Brain microvascular endothelial cell (primary cell): ENCODE measurements around the gene COBLL1.

Source experiments
- DNase-seq: peaks from one replicate; pipeline ENCODE4 v3.0.0-alpha.2; 2020
- H3K27ac ChIP-seq: fragments of 250-450 bp; sonication (Bioruptor Pico); 2 replicates; pipeline ENCODE4 v1.5.1; 2020; ENCODE audit warnings: mild to moderate bottlenecking, moderate library complexity
- H3K27me3 ChIP-seq: fragments of 250-450 bp; sonication (Bioruptor Pico); replicated peaks from 2 replicates; pipeline ENCODE4 v1.5.1; 2020; ENCODE audit warnings: mild to moderate bottlenecking
- H3K36me3 ChIP-seq: fragments of 250-450 bp; sonication (Bioruptor Pico); replicated peaks from 2 replicates; pipeline ENCODE4 v1.5.1; 2020; ENCODE audit warnings: mild to moderate bottlenecking
- H3K4me3 ChIP-seq: 2 replicates; pipeline ENCODE4 v1.5.1; 2011; ENCODE audit warnings: low read depth, mild to moderate bottlenecking, control low read depth, low read length, moderate library complexity
- in situ Hi-C: cut with HindIII; loops from 2 replicates; pipeline ENCODE4 v1.10.0; 2017; ENCODE audit warnings: low sequenced_read_pairs, low pct_ligation_motif_present
- TF ChIP-seq, protein P1 (sequence below): IDR thresholded peaks from 2 replicates; pipeline ENCODE4 v1.5.1; 2011; ENCODE audit warnings: low read depth, mild to moderate bottlenecking, moderate library complexity, low read length, control low read depth, inconsistent platforms; ENCODE audit errors: missing control alignments

Gene COBLL1

DNA sequence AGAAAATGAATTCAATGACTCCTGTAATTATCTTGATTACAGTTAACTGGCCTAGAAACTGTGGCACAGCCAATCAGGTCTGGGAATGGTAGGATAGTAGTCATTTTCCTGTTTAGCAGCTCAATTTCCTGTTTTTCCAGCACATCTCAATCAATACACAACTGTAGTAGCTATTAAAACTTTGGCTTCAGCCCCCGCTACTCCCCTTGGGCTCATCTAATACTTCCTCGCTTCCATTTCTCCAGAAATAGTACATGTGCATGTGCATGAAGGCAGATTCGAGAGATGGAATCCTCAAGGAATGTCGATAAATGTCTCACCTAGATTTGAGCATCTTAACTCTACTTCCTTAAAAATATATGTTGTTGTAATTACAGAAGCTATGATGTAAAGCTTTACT lies 9.7 kb downstream of the COBLL1 start:
- Histone ChIP-seq H3K27me3 (no peaks in the 10 kb centered on the region), H3K36me3 (no peaks in the 10 kb centered on the region), H3K27ac (no peak overlapping the region), H3K4me3 (no peak overlapping the region)
- no peak for DNase-seq
- in situ Hi-C loops = no loop called here
- TF ChIP-seq, protein P1, sequence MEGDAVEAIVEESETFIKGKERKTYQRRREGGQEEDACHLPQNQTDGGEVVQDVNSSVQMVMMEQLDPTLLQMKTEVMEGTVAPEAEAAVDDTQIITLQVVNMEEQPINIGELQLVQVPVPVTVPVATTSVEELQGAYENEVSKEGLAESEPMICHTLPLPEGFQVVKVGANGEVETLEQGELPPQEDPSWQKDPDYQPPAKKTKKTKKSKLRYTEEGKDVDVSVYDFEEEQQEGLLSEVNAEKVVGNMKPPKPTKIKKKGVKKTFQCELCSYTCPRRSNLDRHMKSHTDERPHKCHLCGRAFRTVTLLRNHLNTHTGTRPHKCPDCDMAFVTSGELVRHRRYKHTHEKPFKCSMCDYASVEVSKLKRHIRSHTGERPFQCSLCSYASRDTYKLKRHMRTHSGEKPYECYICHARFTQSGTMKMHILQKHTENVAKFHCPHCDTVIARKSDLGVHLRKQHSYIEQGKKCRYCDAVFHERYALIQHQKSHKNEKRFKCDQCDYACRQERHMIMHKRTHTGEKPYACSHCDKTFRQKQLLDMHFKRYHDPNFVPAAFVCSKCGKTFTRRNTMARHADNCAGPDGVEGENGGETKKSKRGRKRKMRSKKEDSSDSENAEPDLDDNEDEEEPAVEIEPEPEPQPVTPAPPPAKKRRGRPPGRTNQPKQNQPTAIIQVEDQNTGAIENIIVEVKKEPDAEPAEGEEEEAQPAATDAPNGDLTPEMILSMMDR = no peak

DNA sequence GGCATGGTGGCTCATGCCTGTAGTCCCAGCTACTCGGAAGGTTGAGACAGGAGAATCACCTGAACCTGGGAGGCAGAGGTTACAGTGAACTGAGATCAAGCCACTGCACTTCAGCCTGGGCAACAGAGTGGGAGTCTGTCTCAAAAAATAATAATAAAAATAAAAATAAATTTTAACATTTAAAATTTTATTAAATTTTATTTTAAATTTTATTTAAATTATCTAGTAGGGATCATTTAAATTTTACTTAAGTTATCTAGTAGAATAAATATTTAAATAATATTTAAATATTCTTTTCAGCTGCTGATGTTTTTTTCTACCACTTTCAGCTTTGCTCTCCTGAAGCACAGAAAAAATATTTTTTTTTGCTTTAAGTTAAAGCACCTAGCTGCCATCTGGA lies 10.4 kb downstream of the COBLL1 start:
- TF ChIP-seq, protein P1 = no peak
- Histone ChIP-seq H3K4me3 (no peak overlapping the region), H3K27me3 (no peaks in the 10 kb centered on the region), H3K36me3 (no peaks in the 10 kb centered on the region), H3K27ac (no peak overlapping the region)
- in situ Hi-C loops = no loop called here
- DNase-seq = no peak

DNA sequence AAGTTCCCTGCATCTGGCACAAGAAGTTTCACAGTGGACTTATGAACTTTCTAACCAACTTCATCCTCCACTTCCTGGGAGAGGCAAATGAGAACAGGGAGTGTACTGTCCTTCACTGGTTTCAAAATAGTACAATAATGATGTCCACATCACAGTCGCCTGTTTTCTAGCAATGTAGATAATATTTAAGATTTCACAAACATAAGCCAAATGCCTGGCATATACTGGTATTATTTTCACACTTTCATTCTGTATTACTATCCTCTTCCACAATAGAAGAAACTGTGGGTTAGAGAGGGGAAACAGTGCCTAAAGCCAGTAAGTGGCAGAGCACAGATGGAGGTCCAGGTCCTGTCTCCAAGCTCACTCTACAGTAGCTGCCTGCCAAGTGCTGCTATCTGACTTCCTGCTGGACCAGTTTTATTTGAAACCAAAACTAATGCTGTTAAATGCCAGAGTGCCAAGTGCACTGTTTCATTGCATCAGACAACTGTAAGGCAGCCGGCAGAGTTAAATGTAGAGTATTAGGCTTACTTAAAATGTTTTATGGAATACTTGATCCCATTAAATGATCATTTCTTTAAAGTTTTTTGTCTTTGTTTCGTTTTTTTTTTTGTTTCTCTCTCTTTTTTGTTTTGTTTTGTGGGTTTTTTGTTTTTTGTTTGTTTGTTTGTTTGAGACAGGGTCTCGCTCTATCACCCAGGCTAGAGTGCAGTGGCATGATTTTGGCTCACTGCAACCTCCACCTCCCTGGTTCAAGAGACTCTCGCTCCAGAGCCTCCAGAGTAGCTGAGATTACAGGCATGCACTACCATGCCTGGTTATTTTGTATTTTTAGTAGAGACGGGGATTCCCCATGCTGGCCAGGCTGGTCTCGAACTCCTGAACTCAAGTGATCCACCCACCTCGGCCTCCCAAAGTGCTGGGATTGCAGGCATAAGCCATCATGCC lies 15.1 kb downstream of the COBLL1 start:
- in situ Hi-C loops = no loop called here
- Histone ChIP-seq H3K27ac (no peak overlapping the region), H3K4me3 (no peak overlapping the region), H3K36me3 (no peaks in the 10 kb centered on the region), H3K27me3 (no peaks in the 10 kb centered on the region)
- TF ChIP-seq, protein P1 = no peak
- no peak for DNase-seq

DNA sequence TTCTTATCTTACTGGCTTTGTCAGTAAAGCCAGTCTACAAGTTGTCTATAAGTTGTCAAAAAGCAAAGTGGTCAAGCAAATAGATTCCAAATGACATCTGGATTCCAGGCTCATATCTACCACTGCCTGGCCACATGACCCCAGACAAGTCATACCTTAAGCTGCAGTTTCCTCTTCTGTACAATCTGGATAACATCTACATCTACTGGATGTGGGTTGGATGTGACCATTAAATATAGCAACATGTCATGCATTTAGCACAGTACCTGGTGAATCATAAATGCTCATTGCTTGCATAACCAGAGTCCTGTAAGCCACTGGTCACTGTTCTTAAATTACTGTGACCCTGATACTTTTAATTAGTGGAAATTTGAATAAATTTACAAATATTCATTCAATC lies 16.8 kb downstream of the COBLL1 start:
- TF ChIP-seq, protein P1 = no peak
- in situ Hi-C loops = no loop called here

DNA sequence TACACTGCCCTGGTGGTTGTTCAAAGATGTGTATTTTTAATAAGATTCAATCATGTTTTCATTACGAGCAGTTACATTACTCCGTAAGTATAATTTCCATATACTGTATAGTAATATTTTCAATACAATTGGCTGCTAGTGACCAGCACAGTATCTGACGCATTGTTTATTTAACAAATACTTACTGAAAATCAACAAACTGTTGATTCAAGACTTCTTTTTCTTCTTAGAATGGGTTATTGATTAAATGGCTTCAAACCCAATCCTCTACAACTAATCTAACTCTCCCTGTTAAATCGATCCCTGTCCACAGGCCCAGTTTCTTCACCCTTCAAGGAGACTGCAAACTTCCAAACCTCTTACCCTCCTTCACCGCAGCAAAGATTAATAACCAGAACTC lies 18.5 kb downstream of the COBLL1 start:
- DNase-seq = no peak
- Histone ChIP-seq H3K4me3 (no peak overlapping the region), H3K27ac (no peak overlapping the region), H3K36me3 (no peaks in the 10 kb centered on the region), H3K27me3 (no peaks in the 10 kb centered on the region)
- TF ChIP-seq, protein P1 = no peak
- in situ Hi-C loops = no loop called here

More for the DNA sequence above, 16.8 kb downstream of the COBLL1 start:
- H3K36me3 ChIP-seq = no peaks in the 10 kb centered on the region
- no peak overlapping the region for H3K27ac ChIP-seq
- H3K27me3 ChIP-seq = no peaks in the 10 kb centered on the region
- H3K4me3 ChIP-seq = no peak overlapping the region
- no peak for DNase-seq

DNA sequence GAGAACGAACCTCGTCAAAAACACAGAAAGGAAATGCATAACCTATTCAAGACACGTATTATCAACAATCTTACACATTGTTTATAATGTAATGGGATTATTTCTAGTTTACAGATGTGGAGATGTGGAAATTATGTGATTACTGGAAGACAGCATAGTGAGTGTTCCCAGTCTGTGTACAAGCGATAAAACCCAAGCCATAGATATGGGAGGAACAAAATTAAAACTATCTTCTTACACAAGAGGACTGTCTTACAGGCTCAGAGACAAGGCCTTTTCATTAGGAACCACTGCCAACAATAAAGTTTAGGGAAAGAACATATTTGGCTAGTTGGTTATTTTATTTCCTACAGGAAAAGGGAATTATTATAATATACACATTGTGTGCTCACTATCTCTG lies 20.3 kb downstream of the COBLL1 start:
- no peak for DNase-seq
- Histone ChIP-seq H3K27ac (no peak overlapping the region), H3K36me3 (no peaks in the 10 kb centered on the region), H3K4me3 (no peak overlapping the region), H3K27me3 (no peaks in the 10 kb centered on the region)
- in situ Hi-C loops = no loop called here
- TF ChIP-seq, protein P1 = no peak
